ENCODE measurements around the gene JMJD6. TPM values are rescaled to one million over a fixed set of nuclear protein-coding genes. Genes with fewer than 3 reads are reported as not detected.

Gene JMJD6
- total and polyA plus RNA-seq, 9 of the 15 experiments (the other 6 are each of a cell fraction or from before 2014, with no cell fraction given), result 2.5 to 52.3 (median 36.3) TPM

- no peak for TF ChIP-seq AFF1 (IDR thresholded peaks at IDR 0.05; ENCODE audit: low read depth in 1 of 2, partially characterized antibody in 2 of 2)
- no peak for TF ChIP-seq ZNF551 (CRISPR knock-in tag; IDR thresholded peaks at IDR 0.05)
- TF ChIP-seq GATAD2A (IDR thresholded peaks at IDR 0.05), result no peak
- TF ChIP-seq CC2D1A (IDR thresholded peaks at IDR 0.05), result no peak
- no peak for TF ChIP-seq NCOA4 (IDR thresholded peaks at IDR 0.05; ENCODE audit: partially characterized antibody)
- TF ChIP-seq USF1 (CRISPR knock-in tag; IDR thresholded peaks at IDR 0.05), result peak; percentile 85
- TF ChIP-seq HMG20B (CRISPR knock-in tag; IDR thresholded peaks at IDR 0.05), result no peak
- TF ChIP-seq FOXK1 (CRISPR knock-in tag; IDR thresholded peaks at IDR 0.05; ENCODE audit: borderline replicate concordance), result no peak
- no peak for TF ChIP-seq NFXL1 (CRISPR knock-in tag; IDR thresholded peaks at IDR 0.05)
- no peak for TF ChIP-seq HOXB6 (CRISPR knock-in tag; IDR thresholded peaks at IDR 0.05; ENCODE audit: borderline replicate concordance)
- no peak for TF ChIP-seq CBX2 (IDR thresholded peaks at IDR 0.05; ENCODE audit: insufficient read depth, low read length, poor library complexity, severe bottlenecking)
- peak; percentile 85 for TF ChIP-seq USF2 (CRISPR knock-in tag; IDR thresholded peaks at IDR 0.05)
- no peak for TF ChIP-seq CEBPB (tag; IDR thresholded peaks at IDR 0.05)
- no peak for TF ChIP-seq TCFL5 (CRISPR knock-in tag; conservative IDR thresholded peaks at IDR 0.05)
- no peak for TF ChIP-seq ADNP (tag; IDR thresholded peaks at IDR 0.05)
- TF ChIP-seq BRD4 (IDR thresholded peaks at IDR 0.05), result no peak
- no peak for TF ChIP-seq HEY1 (CRISPR knock-in tag; IDR thresholded peaks at IDR 0.05; ENCODE audit: borderline replicate concordance)
- no peak for TF ChIP-seq SMARCB1 (IDR thresholded peaks at IDR 0.05; ENCODE audit: insufficient read length, low read depth)
- TF ChIP-seq GMEB1 (CRISPR knock-in tag; IDR thresholded peaks at IDR 0.05), result no peak
- TF ChIP-seq TGIF2 (CRISPR knock-in tag; IDR thresholded peaks at IDR 0.05), result no peak
- no peak for TF ChIP-seq RBM17 (IDR thresholded peaks at IDR 0.05; ENCODE audit: borderline replicate concordance, low read depth, low read length)
- 0 out of 2 replicates have a peak, but pooled peaks have one; percentile 5 for TF ChIP-seq BHLHE40 (IDR thresholded peaks at IDR 0.05; ENCODE audit: low read length)
- no peak for TF ChIP-seq ZKSCAN3 (CRISPR knock-in tag; IDR thresholded peaks at IDR 0.05)
Observed at GRCh38 chr17:76674600-76674999, 51.8 kb downstream of the JMJD6 start (continued).
